Loucy (cell line): ENCODE data around the gene PLIN4.

Source experiments
- H2AFZ ChIP-seq: fragments of 200-600 bp; sonication (generic); 2 replicates; pipeline ENCODE4 v1.6.0; 2016; ENCODE audit warnings: antibody characterized with exemption, mild to moderate bottlenecking, low read length, moderate library complexity
- H3F3A ChIP-seq: fragments of 200-600 bp; 2 replicates; pipeline ENCODE4 v1.6.0; 2016; ENCODE audit warnings: antibody characterized with exemption, low read depth, mild to moderate bottlenecking
- H3K27me3 ChIP-seq: fragments of 200-600 bp; sonication (generic); 2 replicates; pipeline ENCODE4 v1.6.1; 2014; ENCODE audit warnings: low read length, mild to moderate bottlenecking; ENCODE audit not compliant: insufficient read depth, poor library complexity, severe bottlenecking
- H3K36me3 ChIP-seq: fragments of 200-600 bp; sonication (generic); 2 replicates; pipeline ENCODE4 v1.6.1; 2016; ENCODE audit warnings: low read length; ENCODE audit not compliant: insufficient read depth
- H3K4me1 ChIP-seq: fragments of 200-600 bp; sonication (generic); 2 replicates; pipeline ENCODE4 v1.5.1; 2014; ENCODE audit warnings: low read length, mild to moderate bottlenecking; ENCODE audit not compliant: insufficient read depth, poor library complexity, severe bottlenecking
- H3K4me2 ChIP-seq: fragments of 200-600 bp; sonication (generic); 2 replicates; pipeline ENCODE4 v1.6.0; 2014; ENCODE audit warnings: antibody characterized with exemption, low read length, low read depth, mild to moderate bottlenecking; ENCODE audit not compliant: poor library complexity, severe bottlenecking
- H3K4me3 ChIP-seq: fragments of 200-600 bp; sonication (generic); 2 replicates; pipeline ENCODE4 v1.5.1; 2014; ENCODE audit warnings: low read length, mild to moderate bottlenecking, mixed read lengths; ENCODE audit not compliant: poor library complexity, severe bottlenecking
- H3K79me2 ChIP-seq: fragments of 200-600 bp; sonication (generic); 2 replicates; pipeline ENCODE4 v1.6.1; 2014; ENCODE audit warnings: low read length; ENCODE audit not compliant: insufficient read depth
- H3K9ac ChIP-seq: fragments of 200-600 bp; sonication (generic); 2 replicates; pipeline ENCODE4 v1.6.0; 2014; ENCODE audit warnings: mild to moderate bottlenecking, low read depth, low read length, moderate library complexity; ENCODE audit not compliant: poor library complexity, severe bottlenecking
- H3K9me2 ChIP-seq: fragments of 200-600 bp; sonication (generic); replicated peaks from 2 replicates; pipeline ENCODE4 v1.6.1; 2016; ENCODE audit warnings: low read depth, low read length, mixed read lengths
- H3K9me3 ChIP-seq: fragments of 200-600 bp; sonication (generic); 2 replicates; pipeline ENCODE4 v1.6.1; 2014; ENCODE audit warnings: mild to moderate bottlenecking, antibody characterized with exemption, low read length, low read depth; ENCODE audit not compliant: insufficient read depth
- H4K20me1 ChIP-seq: fragments of 200-600 bp; sonication (generic); 2 replicates; pipeline ENCODE4 v1.6.0; 2014; ENCODE audit warnings: antibody characterized with exemption, low read length, mild to moderate bottlenecking; ENCODE audit not compliant: insufficient read depth, poor library complexity, severe bottlenecking
- CTCF ChIP-seq: fragments of 200-600 bp; sonication (generic); conservative IDR thresholded peaks from 2 replicates; pipeline ENCODE4 v1.5.1; 2014; ENCODE audit warnings: mild to moderate bottlenecking, antibody characterized with exemption, low read length
- EZH2phosphoT487 ChIP-seq: fragments of 200-600 bp; IDR thresholded peaks from 2 replicates; pipeline ENCODE4 v1.6.1; 2018; ENCODE audit warnings: antibody characterized with exemption, mild to moderate bottlenecking, moderate library complexity, borderline replicate concordance

The PLIN4 gene

GRCh38 chr19:4559569-4559968 is 41.3 kb upstream of the PLIN4 start, which contains the start of gene SEMA6B:
TSS of gene SEMA6B (minus strand) at chr19:4559684. CDS start at chr19:4558457, 1,227 bp downstream.
- no peaks in the 10 kb centered on the region for H3F3A ChIP-seq
- H3K4me1 ChIP-seq: no peaks in the 10 kb centered on the region
- H3K9ac ChIP-seq: no peak within 1 kb of the TSS
- no peak within 1 kb of the TSS for H3K4me3 ChIP-seq
- no peaks in the 10 kb centered on the region for H3K27me3 ChIP-seq
- no peaks in the 10 kb centered on the region for H4K20me1 ChIP-seq
- no peak within 1 kb of the TSS for H3K4me2 ChIP-seq
- H3K79me2 ChIP-seq: no peaks in the 10 kb centered on the region
- H3K9me2 ChIP-seq: no peaks in the 10 kb centered on the region
- H3K9me3 ChIP-seq: no peaks in the 10 kb centered on the region
- TF ChIP-seq EZH2phosphoT487 (no peak), CTCF (no peak)
- no peak within 1 kb of the TSS for H2AFZ ChIP-seq
- H3K36me3 ChIP-seq: no peaks in the 10 kb centered on the region

- no peaks in the 10 kb centered on the region for H3K79me2 ChIP-seq
- H3K4me1 ChIP-seq: no peaks in the 10 kb centered on the region
- H3K9me3 ChIP-seq: no peaks in the 10 kb centered on the region
- no peak overlapping the region for H3K4me3 ChIP-seq
- H4K20me1 ChIP-seq: no peaks in the 10 kb centered on the region
- no peaks in the 10 kb centered on the region for H3K9me2 ChIP-seq
- no peak overlapping the region for H3K9ac ChIP-seq
- peak; percentile 66 for TF ChIP-seq CTCF
- no peak for TF ChIP-seq EZH2phosphoT487
- no peaks in the 10 kb centered on the region for H3K27me3 ChIP-seq
- peak overlapping the region; percentile 67; the same call in 1 of the 2 replicates for H2AFZ ChIP-seq
- H3K4me2 ChIP-seq: no peak overlapping the region
- H3F3A ChIP-seq: no peaks in the 10 kb centered on the region
- H3K36me3 ChIP-seq: no peaks in the 10 kb centered on the region
Measured at GRCh38 chr19:4557971-4558941, 40.0 kb upstream of the PLIN4 start.

GRCh38 chr19:4557144-4557970 is 39.1 kb upstream of the PLIN4 start:
- peak; percentile 53 for TF ChIP-seq CTCF
- TF ChIP-seq EZH2phosphoT487: no peak

More at GRCh38 chr19:4557144-4557970, 39.1 kb upstream of the PLIN4 start:
- Histone ChIP-seq H3K36me3 (no peaks in the 10 kb centered on the region), H3K4me1 (no peaks in the 10 kb centered on the region), H3K27me3 (no peaks in the 10 kb centered on the region), H3K79me2 (no peaks in the 10 kb centered on the region), H2AFZ (no peak overlapping the region), H4K20me1 (no peaks in the 10 kb centered on the region), H3K4me3 (no peak overlapping the region), H3K9ac (no peak overlapping the region), H3F3A (no peaks in the 10 kb centered on the region), H3K4me2 (no peak overlapping the region), H3K9me3 (no peaks in the 10 kb centered on the region), H3K9me2 (no peaks in the 10 kb centered on the region)
